ENCODE data around the gene COL9A3.
"Not testable (repeated sequence)": the region's sequence is repeated elsewhere in the genome, so short reads cannot be mapped to it uniquely, and the experiment has no call there.

The COL9A3 gene

GRCh38 chr20:62850333-62850974 lies 33.6 kb downstream of the COL9A3 start:
- no peak overlapping the region for H3K27ac ChIP-seq
- DNase-seq (ENCODE audit: low read depth, low spot score) = no peak

DNA sequence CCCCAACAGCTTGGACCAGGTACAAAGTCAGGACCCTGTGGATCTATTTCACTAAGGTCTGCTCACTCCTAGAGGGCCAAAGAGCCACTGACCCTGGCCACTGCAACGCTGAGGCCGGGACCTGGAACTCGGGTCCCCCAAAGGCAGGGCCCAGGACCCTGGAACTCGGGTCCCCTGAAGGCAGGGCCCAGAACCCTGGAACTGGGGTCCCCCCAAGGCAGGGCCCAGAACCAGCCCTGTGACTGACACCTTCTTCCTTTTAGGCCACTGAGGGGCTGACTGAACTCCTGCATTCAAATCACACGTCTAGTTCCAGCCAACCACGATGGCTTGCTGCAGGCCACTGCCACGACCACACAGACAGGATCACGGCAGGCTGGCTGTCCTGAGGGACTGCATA lies 35.3 kb downstream of the COL9A3 start:
- H3K27ac ChIP-seq = no peak overlapping the region
- no peak for DNase-seq (ENCODE audit: low read depth, low spot score)

GRCh38 chr20:62852841-62853240 lies 36.0 kb downstream of the COL9A3 start:
- DNase-seq (ENCODE audit: low read depth, low spot score) = no peak
- H3K27ac ChIP-seq = no peak overlapping the region

DNA sequence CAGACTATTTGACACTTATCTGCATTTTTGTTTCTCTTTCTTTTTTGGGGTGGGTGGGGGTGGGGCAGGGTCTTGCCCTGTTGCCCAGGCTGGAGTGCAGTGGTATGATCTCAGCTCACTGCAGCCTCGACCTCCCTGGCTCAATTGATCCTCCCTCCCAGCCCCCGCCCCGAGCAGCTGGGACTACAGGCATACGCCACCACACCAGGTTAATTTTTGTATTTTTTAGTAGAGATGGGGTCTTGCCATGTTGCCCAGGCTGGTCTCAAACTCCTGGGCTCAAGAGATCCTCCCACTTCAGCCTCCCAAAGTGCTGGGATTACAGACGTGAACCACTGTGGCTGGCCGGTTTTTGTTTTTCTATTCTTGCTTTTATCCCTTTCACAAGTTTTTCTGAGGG lies 36.5 kb downstream of the COL9A3 start:
- DNase-seq (ENCODE audit: low read depth, low spot score); H3K27ac ChIP-seq: not testable (repeated sequence)

GRCh38 chr20:62854121-62854520 lies 37.3 kb downstream of the COL9A3 start:
- DNase-seq (ENCODE audit: low read depth, low spot score) = no peak
- no peak overlapping the region for H3K27ac ChIP-seq

GRCh38 chr20:62855120-62855519 lies 38.3 kb downstream of the COL9A3 start:
- no peak for DNase-seq (ENCODE audit: low read depth, low spot score)
- H3K27ac ChIP-seq = no peak overlapping the region

GRCh38 chr20:62856931-62857619 lies 40.2 kb downstream of the COL9A3 start:
- DNase-seq (ENCODE audit: low read depth, low spot score) = no peak
- H3K27ac ChIP-seq = no peak overlapping the region

- H3K27ac ChIP-seq = no peak overlapping the region
- no peak for DNase-seq (ENCODE audit: low read depth, low spot score)
Measured at GRCh38 chr20:62858058-62858830, 41.4 kb downstream of the COL9A3 start.

- no peak overlapping the region for H3K27ac ChIP-seq
- no peak for DNase-seq (ENCODE audit: low read depth, low spot score)
Measured at GRCh38 chr20:62859721-62860120, 42.9 kb downstream of the COL9A3 start.

GRCh38 chr20:62860391-62860923 lies 43.6 kb downstream of the COL9A3 start:
- DNase-seq (ENCODE audit: low read depth, low spot score) = no peak

DNA sequence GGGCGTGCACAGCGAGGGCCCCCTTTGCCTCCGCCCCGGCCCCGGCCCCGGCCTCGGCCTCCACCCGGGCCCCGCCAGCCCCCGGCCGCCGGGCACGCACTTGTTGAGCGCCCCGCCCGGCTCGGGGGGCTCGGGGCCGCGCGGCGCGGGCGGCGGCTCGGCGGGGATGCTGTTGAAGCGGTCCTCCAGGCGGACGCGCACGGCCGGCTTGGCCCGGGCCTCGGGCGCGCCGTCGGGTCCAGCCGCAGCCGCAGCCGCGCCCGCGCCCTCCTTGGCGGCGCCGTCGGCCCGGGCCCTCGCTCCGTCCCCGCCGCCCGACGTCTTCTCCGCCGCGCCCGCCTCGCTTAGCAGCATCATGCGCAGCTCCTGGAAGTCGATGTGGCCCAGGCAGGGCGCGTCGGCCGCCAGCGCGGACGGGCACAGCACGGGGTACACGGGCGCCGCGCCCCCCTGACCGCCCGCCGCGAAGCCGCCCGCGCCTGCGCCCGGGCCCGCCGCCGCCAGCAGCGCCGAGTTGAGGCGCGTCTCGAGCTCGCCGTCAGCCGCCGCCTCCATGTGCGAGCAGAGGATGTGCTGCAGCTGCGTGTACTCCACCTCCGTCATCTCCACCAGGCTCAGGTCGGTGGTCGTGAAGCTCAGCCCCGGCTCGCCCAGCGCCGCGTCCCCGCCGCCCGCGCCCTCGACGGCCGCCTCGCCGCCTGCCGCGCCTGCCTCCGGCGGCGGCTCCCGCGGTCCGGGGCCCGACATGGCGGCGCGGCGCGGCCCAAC lies 44.3 kb downstream of the COL9A3 start:
- DNase-seq (ENCODE audit: low read depth, low spot score) = no peak

More at GRCh38 chr20:62860391-62860923, 43.6 kb downstream of the COL9A3 start:
- H3K27ac ChIP-seq = no peak overlapping the region

GRCh38 chr20:62861726-62862336 lies 45.0 kb downstream of the COL9A3 start, which contains the start of gene TCFL5:
TCFL5 (minus strand) TSS chr20:62861822; CDS start chr20:62861670, 152 bp downstream.
- DNase-seq (ENCODE audit: low read depth, low spot score) = no peak
- no peak within 1 kb of the TSS for H3K27ac ChIP-seq

More for the DNA sequence above, 44.3 kb downstream of the COL9A3 start:
- no peak overlapping the region for H3K27ac ChIP-seq

DNA sequence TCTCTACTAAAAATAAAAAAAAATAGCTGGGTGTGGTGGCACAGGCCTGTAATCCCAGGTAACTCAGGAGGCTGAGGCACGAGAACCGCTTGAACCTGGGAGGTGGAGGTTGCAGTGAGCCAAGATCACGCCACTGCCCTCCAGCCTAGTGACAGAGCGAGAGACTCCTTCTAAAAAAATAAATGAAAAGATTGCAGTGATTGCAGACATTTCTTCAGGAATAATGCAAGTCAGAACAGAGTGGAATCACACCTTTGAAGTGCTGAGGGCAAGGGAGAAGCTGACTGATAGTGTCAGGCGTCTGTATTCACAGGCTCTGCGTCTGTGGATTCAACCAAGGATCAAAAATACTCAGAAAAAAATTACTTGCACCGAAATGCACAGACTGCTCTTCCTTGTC lies 47.4 kb downstream of the COL9A3 start:
- no peak overlapping the region for H3K27ac ChIP-seq
- DNase-seq (ENCODE audit: low read depth, low spot score) = no peak

- no peak for DNase-seq (ENCODE audit: low read depth, low spot score)
- no peak overlapping the region for H3K27ac ChIP-seq
Measured at GRCh38 chr20:62872184-62872847, 55.5 kb downstream of the COL9A3 start.

GRCh38 chr20:62872862-62873261 lies 56.0 kb downstream of the COL9A3 start:
- no peak for DNase-seq (ENCODE audit: low read depth, low spot score)
- no peak overlapping the region for H3K27ac ChIP-seq

- H3K27ac ChIP-seq = no peak overlapping the region
- no peak for DNase-seq (ENCODE audit: low read depth, low spot score)
Measured at GRCh38 chr20:62873280-62873679, 56.4 kb downstream of the COL9A3 start.

- DNase-seq (ENCODE audit: low read depth, low spot score); H3K27ac ChIP-seq: not testable (repeated sequence)
Measured at GRCh38 chr20:62873681-62874031, 56.8 kb downstream of the COL9A3 start.

DNA sequence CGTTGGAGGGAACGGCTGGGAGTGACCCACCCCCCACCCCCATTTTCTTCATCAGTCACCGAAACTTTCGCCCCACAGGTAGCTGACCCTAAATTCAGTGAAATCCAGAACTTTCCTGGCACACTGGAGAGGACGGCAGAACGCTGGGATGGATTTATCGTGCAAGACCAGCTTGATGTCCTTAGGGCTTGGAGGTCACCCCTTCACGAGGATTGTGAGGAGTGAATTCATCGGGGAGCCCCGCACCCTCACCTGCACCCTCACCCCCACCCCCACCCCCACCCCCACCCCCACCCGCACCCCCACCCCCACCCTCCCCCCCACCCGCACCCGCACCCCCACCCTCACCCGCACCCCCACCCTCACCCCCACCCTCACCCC lies 58.1 kb downstream of the COL9A3 start:
- H3K27ac ChIP-seq = no peak overlapping the region
- DNase-seq (ENCODE audit: low read depth, low spot score) = no peak

All from epithelial cell of prostate (primary cell).